HCT116 (cell line): Measurements from ENCODE around the gene SART3. TPM values are rescaled to one million over a fixed set of nuclear protein-coding genes. Genes with fewer than 3 reads are reported as not detected.

Experiments used
- ATAC-seq: fragments of 200-7000 bp; cut with Tn5 transposase; 2 replicates; pipeline ENCODE4 v1.9.1; 2020; ENCODE audit warnings: mild to moderate bottlenecking, moderate library complexity
- BruUV-seq: library from RNA; stranded (reverse); fragments of 400-500 nt; replicated peaks from 2 replicates; lab custom pipeline; 2021; lab: Mats Ljungman, UMichigan
- CTCF ChIA-PET: fragments of 300-600 bp; sonication (Branson Sonifier 250); formaldehyde crosslinking; loops from one replicate; lab custom pipeline; 2021; ENCODE audit warnings: antibody characterized with exemption; lab: Charles Lee
- POLR2A ChIA-PET: fragments of 300-600, 350-600 bp; sonication (Branson Sonifier 250); formaldehyde crosslinking; loops from one replicate; lab custom pipeline; 2021; ENCODE audit warnings: antibody characterized with exemption; lab: Charles Lee
- RAD21 ChIA-PET, 2 experiments: fragments of 300-600 bp; sonication (Branson Sonifier 250); formaldehyde crosslinking; loops; one replicate each; lab custom pipeline; 2023; ENCODE audit warnings: low total read pairs in 2 of 2; ENCODE audit not compliant: uncharacterized antibody in 2 of 2, unreplicated experiment in 2 of 2, low non-redundant PET in 1 of 2; lab: Charles Lee
- DNase-seq: peaks from one replicate; pipeline ENCODE4 v3.0.0-alpha.2; 2010; ENCODE audit warnings: low read depth, low spot score
- H2AFZ ChIP-seq: fragments of 200-600 bp; shearing (Covaris generic), sonication (generic); 2 replicates; pipeline ENCODE4 v1.6.1; 2017; ENCODE audit warnings: low read depth, mixed run types, mixed read lengths, antibody characterized with exemption, low read length; ENCODE audit not compliant: poor library complexity, severe bottlenecking
- H3K27ac ChIP-seq: 2 replicates; pipeline ENCODE4 v1.5.1; 2012; ENCODE audit warnings: low read depth, low read length
- H3K27me3 ChIP-seq: fragments of 200-600 bp; sonication (generic); 2 replicates; pipeline ENCODE4 v1.6.1; 2016; ENCODE audit warnings: mixed run types, low read length, mixed read lengths; ENCODE audit not compliant: insufficient read depth
- H3K36me3 ChIP-seq, 2 experiments: fragments of 200-500 bp in 1 of 2; fragments of 200-600 bp in 1 of 2; sonication (Bioruptor generic) in 1 of 2; sonication (generic) in 1 of 2; 2 replicates each; pipeline versions ENCODE4 v1.5.1 to v1.6.1; 2014 to 2016; ENCODE audit warnings: low read length in 2 of 2, inconsistent platforms in 1 of 2, mixed read lengths in 1 of 2, mixed run types in 1 of 2; ENCODE audit not compliant: insufficient read depth in 2 of 2, control insufficient read depth in 1 of 2
- H3K4me1 ChIP-seq, 2 experiments: fragments of 200-600 bp in 1 of 2; sonication (generic) in 1 of 2; 2 replicates each; pipeline versions ENCODE4 v1.5.1 to v1.6.1; 2012 to 2017; ENCODE audit warnings: low read length in 2 of 2, inconsistent platforms in 1 of 2, mild to moderate bottlenecking in 1 of 2, mixed read lengths in 1 of 2, mixed run types in 1 of 2, moderate library complexity in 1 of 2; ENCODE audit not compliant: insufficient read depth in 2 of 2, control insufficient read depth in 1 of 2
- H3K4me2 ChIP-seq: fragments of 200-600 bp; sonication (generic); 2 replicates; pipeline ENCODE4 v1.6.1; 2017; ENCODE audit warnings: mixed run types, low read length, mixed read lengths
- H3K4me3 ChIP-seq, 2 experiments: fragments of 200-600 bp in 1 of 2; sonication (generic) in 1 of 2; replicated peaks in 1 of 2; 2 replicates each; pipeline ENCODE4 v1.5.1; 2011 to 2016; ENCODE audit warnings: low read length in 2 of 2, control low read depth in 1 of 2, low read depth in 1 of 2, mild to moderate bottlenecking in 1 of 2, mixed read lengths in 1 of 2, mixed run types in 1 of 2
- H3K79me2 ChIP-seq: fragments of 200-600 bp; sonication (generic); 2 replicates; pipeline ENCODE4 v1.6.1; 2017; ENCODE audit warnings: mild to moderate bottlenecking, mixed run types, low read length, moderate library complexity, mixed read lengths; ENCODE audit not compliant: insufficient read depth
- H3K9ac ChIP-seq: fragments of 200-600 bp; sonication (generic); 2 replicates; pipeline ENCODE4 v1.6.1; 2016; ENCODE audit warnings: low read length, mixed read lengths
- H3K9me2 ChIP-seq: fragments of 200-600 bp; sonication (generic), shearing (Covaris generic); 2 replicates; pipeline ENCODE4 v1.6.1; 2017; ENCODE audit warnings: mixed run types, mild to moderate bottlenecking, moderate library complexity; ENCODE audit not compliant: insufficient read depth
- H3K9me3 ChIP-seq, 2 experiments: fragments of 200-500 bp in 1 of 2; fragments of 200-600 bp in 1 of 2; sonication (Bioruptor generic) in 1 of 2; sonication (generic) in 1 of 2; 2 replicates each; pipeline ENCODE4 v1.6.1; 2014 to 2017; ENCODE audit warnings: low read length in 2 of 2, mixed read lengths in 2 of 2, inconsistent platforms in 1 of 2, low read depth in 1 of 2, mild to moderate bottlenecking in 1 of 2, mixed run types in 1 of 2, moderate library complexity in 1 of 2; ENCODE audit not compliant: control insufficient read depth in 1 of 2, insufficient read depth in 1 of 2
- H4K20me1 ChIP-seq: fragments of 200-600 bp; sonication (generic), shearing (Covaris generic); 2 replicates; pipeline ENCODE4 v1.6.1; 2017; ENCODE audit warnings: mixed run types, mild to moderate bottlenecking, moderate library complexity; ENCODE audit not compliant: insufficient read depth
- CEBPB ChIP-seq: IDR thresholded peaks from 2 replicates; pipeline ENCODE4 v1.6.1; 2012; ENCODE audit warnings: low read depth
- ZBTB33 ChIP-seq: IDR thresholded peaks from 2 replicates; pipeline ENCODE4 v1.6.1; 2011; ENCODE audit warnings: mild to moderate bottlenecking, low read length, moderate library complexity; ENCODE audit not compliant: insufficient replicate concordance; ENCODE audit errors: extremely low read depth
- intact Hi-C: fragments of 100-400 bp; cut with micrococcal nuclease; formaldehyde crosslinking; loops from 2 replicates; pipeline ENCODE4 v1.10.0; 2022
- total RNA-seq: library from RNA; stranded (reverse); gene quantifications from one replicate; pipeline ENCODE4 v1.2.1, GENCODE V29; 2021; ENCODE audit not compliant: unreplicated experiment

SART3 gene
- total RNA-seq, 1 experiment from 2014 or later: 76.1 TPM

- no TSS peak for BruUV-seq
- 0 out of 2 replicates have a peak, but pooled peaks have one; percentile 9 for ATAC-seq
- H3K9me2 ChIP-seq: no peaks in the 10 kb centered on the region
- no peak for TF ChIP-seq CEBPB
- no peak for TF ChIP-seq ZBTB33
- TF ChIP-seq, all 23 proteins: peak for 0
- H3K4me1 ChIP-seq: no peaks in the 10 kb centered on the region
- peaks cover 72 to 73% of the 10 kb centered on the region in 2 experiments for H3K36me3 ChIP-seq
- H3K9me3 ChIP-seq: no peaks in the 10 kb centered on the region
- no peak overlapping the region for H3K4me3 ChIP-seq
- peaks cover 30% of the 10 kb centered on the region; the same call in 1 of the 2 replicates for H3K79me2 ChIP-seq
- no peak for DNase-seq
- H2AFZ ChIP-seq: no peak overlapping the region
- H3K27ac ChIP-seq: no peak overlapping the region
- CTCF ChIA-PET: no interaction called here
- POLR2A ChIA-PET: no interaction called here
- RAD21 ChIA-PET: no interaction called here
- H3K9ac ChIP-seq: no peak overlapping the region
- H3K4me2 ChIP-seq: no peak overlapping the region
- intact Hi-C loops: no loop called here
- no peaks in the 10 kb centered on the region for H4K20me1 ChIP-seq
- H3K27me3 ChIP-seq: no peaks in the 10 kb centered on the region
Measured at GRCh38 chr12:108527166-108527496, 33.8 kb downstream of the SART3 start.

GRCh38 chr12:108526482-108527165, 34.3 kb downstream of the SART3 start:
- POLR2A ChIA-PET: no interaction called here
- no TSS peak for BruUV-seq
- H3K27ac ChIP-seq: no peak overlapping the region
- H3K9ac ChIP-seq: no peak overlapping the region
- intact Hi-C loops: no loop called here
- ATAC-seq: peak; percentile 51
- no peaks in the 10 kb centered on the region for H3K9me3 ChIP-seq
- H4K20me1 ChIP-seq: no peaks in the 10 kb centered on the region
- CTCF ChIA-PET: no interaction called here
- no peak for DNase-seq
- no peak overlapping the region for H3K4me2 ChIP-seq
- H3K9me2 ChIP-seq: no peaks in the 10 kb centered on the region
- H3K4me3 ChIP-seq: no peak overlapping the region
- RAD21 ChIA-PET: no interaction called here
- H3K27me3 ChIP-seq: no peaks in the 10 kb centered on the region
- H3K79me2 ChIP-seq: peaks cover 25% of the 10 kb centered on the region; the same call in 1 of the 2 replicates
- no peak overlapping the region for H2AFZ ChIP-seq
- no peaks in the 10 kb centered on the region for H3K4me1 ChIP-seq
- peaks cover 68 to 71% of the 10 kb centered on the region in 2 experiments for H3K36me3 ChIP-seq
- TF ChIP-seq ZBTB33: no peak
- no peak for TF ChIP-seq CEBPB
